ENCODE measurements around the gene PNPT1. TPM values are rescaled to one million over a fixed set of nuclear protein-coding genes. Genes with fewer than 3 reads are reported as not detected.
"Not testable (repeated sequence)": the region's sequence is repeated elsewhere in the genome, so short reads cannot be mapped to it uniquely, and the experiment has no call there.

Gene PNPT1
- 22.3 and 25.7 TPM in 2 replicates for total RNA-seq

DNA sequence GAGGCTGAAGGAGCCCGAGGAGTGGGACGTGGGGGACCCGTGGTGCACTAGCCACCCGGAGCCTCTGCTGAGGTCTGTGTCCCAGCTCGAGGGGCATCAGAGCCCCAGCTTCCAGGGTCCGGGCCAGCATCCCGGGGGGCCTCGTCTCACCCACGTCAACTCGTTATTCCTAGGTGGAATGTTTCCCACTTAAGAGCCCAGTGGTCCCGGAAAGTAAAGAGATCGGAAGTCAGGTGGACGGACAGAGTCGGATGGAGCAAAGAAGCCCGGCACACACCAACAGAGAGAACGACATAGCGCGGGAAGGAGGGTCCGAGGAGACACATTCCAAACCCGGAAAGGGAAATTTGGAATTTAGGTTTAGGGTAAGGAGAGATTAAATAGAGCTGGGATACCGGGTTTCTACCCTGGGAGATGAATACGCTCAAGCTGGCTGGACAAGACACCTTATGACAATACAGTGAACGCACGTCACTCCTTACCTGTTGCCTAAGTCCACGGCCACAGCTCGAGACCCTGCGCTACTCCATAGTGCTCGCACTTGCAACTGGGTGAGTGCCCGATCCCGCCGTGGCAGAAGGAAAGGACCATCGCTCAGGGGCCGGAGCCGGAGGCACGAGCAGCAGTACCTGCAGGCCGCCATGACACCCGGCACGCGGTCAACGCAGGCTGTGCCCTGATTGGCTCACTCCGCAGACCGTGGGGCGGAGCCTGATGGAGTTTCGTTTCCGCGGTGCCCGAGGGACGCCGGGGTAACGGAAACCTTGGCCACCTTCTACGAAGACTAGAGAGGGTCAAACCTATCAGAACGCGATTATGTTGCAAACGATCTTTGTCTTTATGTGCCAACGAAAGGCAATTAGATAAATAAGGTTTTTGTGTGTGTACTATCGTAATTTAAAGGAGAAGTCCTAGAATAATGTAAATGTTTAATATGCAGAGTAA, at the start of gene PNPT1:
PNPT1 (minus strand) TSS at position 664 of the 945 bp plus-strand sequence; CDS start at position 643, 21 bp downstream.
- Histone ChIP-seq H3K27me3 (ENCODE audit: control insufficient read depth, insufficient read depth, low read length) (no peaks in the 10 kb centered on the region), H3K36me3 (ENCODE audit: control insufficient read depth, insufficient read depth, low read length) (no peaks in the 10 kb centered on the region), H3K4me3 (ENCODE audit: low read depth, low read length) (peak within 1 kb of the TSS; percentile 80)
- TF ChIP-seq, protein P1, sequence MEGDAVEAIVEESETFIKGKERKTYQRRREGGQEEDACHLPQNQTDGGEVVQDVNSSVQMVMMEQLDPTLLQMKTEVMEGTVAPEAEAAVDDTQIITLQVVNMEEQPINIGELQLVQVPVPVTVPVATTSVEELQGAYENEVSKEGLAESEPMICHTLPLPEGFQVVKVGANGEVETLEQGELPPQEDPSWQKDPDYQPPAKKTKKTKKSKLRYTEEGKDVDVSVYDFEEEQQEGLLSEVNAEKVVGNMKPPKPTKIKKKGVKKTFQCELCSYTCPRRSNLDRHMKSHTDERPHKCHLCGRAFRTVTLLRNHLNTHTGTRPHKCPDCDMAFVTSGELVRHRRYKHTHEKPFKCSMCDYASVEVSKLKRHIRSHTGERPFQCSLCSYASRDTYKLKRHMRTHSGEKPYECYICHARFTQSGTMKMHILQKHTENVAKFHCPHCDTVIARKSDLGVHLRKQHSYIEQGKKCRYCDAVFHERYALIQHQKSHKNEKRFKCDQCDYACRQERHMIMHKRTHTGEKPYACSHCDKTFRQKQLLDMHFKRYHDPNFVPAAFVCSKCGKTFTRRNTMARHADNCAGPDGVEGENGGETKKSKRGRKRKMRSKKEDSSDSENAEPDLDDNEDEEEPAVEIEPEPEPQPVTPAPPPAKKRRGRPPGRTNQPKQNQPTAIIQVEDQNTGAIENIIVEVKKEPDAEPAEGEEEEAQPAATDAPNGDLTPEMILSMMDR (IDR thresholded peaks at IDR 0.05; ENCODE audit: insufficient read depth, low read length, poor library complexity, severe bottlenecking), result no peak
- peak; percentile 77 for DNase-seq (ENCODE audit: low read depth)

GRCh38 chr2:55742996-55743395, 49.4 kb upstream of the PNPT1 start:
- Histone ChIP-seq H3K27me3 (ENCODE audit: control insufficient read depth, insufficient read depth, low read length) (no peaks in the 10 kb centered on the region), H3K4me3 (ENCODE audit: low read depth, low read length) (no peak overlapping the region)
- TF ChIP-seq, protein P1 (IDR thresholded peaks at IDR 0.05; ENCODE audit: insufficient read depth, low read length, poor library complexity, severe bottlenecking), result no peak

GRCh38 chr2:55736019-55736536, 42.4 kb upstream of the PNPT1 start:
- not testable (repeated sequence) for H3K36me3 ChIP-seq (ENCODE audit: control insufficient read depth, insufficient read depth, low read length); H3K4me3 ChIP-seq (ENCODE audit: low read depth, low read length); H3K27me3 ChIP-seq (ENCODE audit: control insufficient read depth, insufficient read depth, low read length); DNase-seq (ENCODE audit: low read depth)

More at GRCh38 chr2:55742996-55743395, 49.4 kb upstream of the PNPT1 start:
- H3K36me3 ChIP-seq (ENCODE audit: control insufficient read depth, insufficient read depth, low read length), result no peaks in the 10 kb centered on the region
- DNase-seq (ENCODE audit: low read depth), result no peak

GRCh38 chr2:55734726-55735125, 41.1 kb upstream of the PNPT1 start:
- H3K36me3 ChIP-seq (ENCODE audit: control insufficient read depth, insufficient read depth, low read length), result no peaks in the 10 kb centered on the region
- TF ChIP-seq, protein P1 (IDR thresholded peaks at IDR 0.05; ENCODE audit: insufficient read depth, low read length, poor library complexity, severe bottlenecking), result no peak
- no peak overlapping the region for H3K4me3 ChIP-seq (ENCODE audit: low read depth, low read length)
- no peaks in the 10 kb centered on the region for H3K27me3 ChIP-seq (ENCODE audit: control insufficient read depth, insufficient read depth, low read length)
- DNase-seq (ENCODE audit: low read depth), result no peak

GRCh38 chr2:55733335-55733734, 39.7 kb upstream of the PNPT1 start:
- Histone ChIP-seq H3K27me3 (ENCODE audit: control insufficient read depth, insufficient read depth, low read length) (no peaks in the 10 kb centered on the region), H3K36me3 (ENCODE audit: control insufficient read depth, insufficient read depth, low read length) (no peaks in the 10 kb centered on the region), H3K4me3 (ENCODE audit: low read depth, low read length) (no peak overlapping the region)
- DNase-seq (ENCODE audit: low read depth), result no peak
- TF ChIP-seq, protein P1 (IDR thresholded peaks at IDR 0.05; ENCODE audit: insufficient read depth, low read length, poor library complexity, severe bottlenecking), result no peak

GRCh38 chr2:55732854-55733253, 39.2 kb upstream of the PNPT1 start:
- TF ChIP-seq, protein P1 (IDR thresholded peaks at IDR 0.05; ENCODE audit: insufficient read depth, low read length, poor library complexity, severe bottlenecking), result no peak
- no peak overlapping the region for H3K4me3 ChIP-seq (ENCODE audit: low read depth, low read length)
- no peaks in the 10 kb centered on the region for H3K36me3 ChIP-seq (ENCODE audit: control insufficient read depth, insufficient read depth, low read length)
- no peaks in the 10 kb centered on the region for H3K27me3 ChIP-seq (ENCODE audit: control insufficient read depth, insufficient read depth, low read length)
- DNase-seq (ENCODE audit: low read depth), result no peak
